Vagina (tissue), 2 donors: ENCODE results near the gene SLC1A4.

Experiments
- POLR2A ChIP-seq, 2 donors: fragments of 450-650 bp; IDR thresholded peaks; one replicate each; pipeline ENCODE4 v1.6.1; 2017; ENCODE audit warnings: antibody characterized with exemption in 2 of 2, mild to moderate bottlenecking in 2 of 2, moderate library complexity in 2 of 2
- POLR2AphosphoS5 ChIP-seq, 2 donors: sonication (generic); formaldehyde crosslinking; IDR thresholded peaks; one replicate each; pipeline ENCODE4 v1.9.0; 2017; ENCODE audit warnings: antibody characterized with exemption in 2 of 2, mild to moderate bottlenecking in 2 of 2, low read depth in 1 of 2; ENCODE audit not compliant: insufficient read depth in 1 of 2

- no peak for TF ChIP-seq POLR2AphosphoS5 (IDR thresholded peaks at IDR 0.05; ENCODE audit: insufficient read depth in 1 of 2, low read depth in 1 of 2)
- no peak for TF ChIP-seq POLR2A (IDR thresholded peaks at IDR 0.05)
Measured at GRCh38 chr2:65071499-65072180, 82.4 kb downstream of the SLC1A4 start.
